H9 (cell line): Measurements from ENCODE around the gene CSF1R. TPM values are rescaled to one million over a fixed set of nuclear protein-coding genes. Genes with fewer than 3 reads are reported as not detected.

ENCODE experiments used
- DNase-seq: peaks from one replicate; pipeline ENCODE4 v3.0.0-alpha.2; 2017
- H2AFZ ChIP-seq: one replicate; pipeline ENCODE4 v1.6.1; 2013; ENCODE audit warnings: mild to moderate bottlenecking, low read length, control low read depth, moderate library complexity
- H2AK5ac ChIP-seq: 2 replicates; pipeline ENCODE4 v1.6.1; 2013; ENCODE audit warnings: low read length, control low read depth, mixed read lengths; ENCODE audit not compliant: insufficient read length
- H2BK120ac ChIP-seq: one replicate; pipeline ENCODE4 v1.6.1; 2013; ENCODE audit warnings: low read depth, mild to moderate bottlenecking, low read length, control low read depth, inconsistent platforms; ENCODE audit not compliant: poor library complexity, severe bottlenecking
- H2BK12ac ChIP-seq: 2 replicates; pipeline ENCODE4 v1.6.1; 2013; ENCODE audit warnings: low read length, control low read depth, mixed read lengths, low read depth; ENCODE audit not compliant: insufficient read length
- H2BK15ac ChIP-seq: 2 replicates; pipeline ENCODE4 v1.6.1; 2013; ENCODE audit warnings: low read depth, low read length, control low read depth
- H2BK20ac ChIP-seq: one replicate; pipeline ENCODE4 v1.6.1; 2013; ENCODE audit warnings: low read depth, mild to moderate bottlenecking, low read length, control low read depth, inconsistent platforms; ENCODE audit not compliant: poor library complexity, severe bottlenecking
- H2BK5ac ChIP-seq: 2 replicates; pipeline ENCODE4 v1.6.1; 2013; ENCODE audit warnings: low read length, control low read depth, mixed read lengths; ENCODE audit not compliant: insufficient read length
- H3K14ac ChIP-seq: 2 replicates; pipeline ENCODE4 v1.6.1; 2013; ENCODE audit warnings: low read length, control low read depth; ENCODE audit not compliant: insufficient read depth
- H3K18ac ChIP-seq: 2 replicates; pipeline ENCODE4 v1.6.1; 2013; ENCODE audit warnings: low read depth, mild to moderate bottlenecking, mixed read lengths, low read length, control low read depth; ENCODE audit not compliant: insufficient read length
- H3K23ac ChIP-seq: 2 replicates; pipeline ENCODE4 v1.6.1; 2013; ENCODE audit warnings: low read length, control low read depth, mixed read lengths, low read depth; ENCODE audit not compliant: insufficient read length
- H3K23me2 ChIP-seq: 2 replicates; pipeline ENCODE4 v1.6.1; 2013; ENCODE audit warnings: low read depth, mild to moderate bottlenecking, mixed read lengths, low read length, control low read depth; ENCODE audit not compliant: insufficient read length, poor library complexity, severe bottlenecking
- H3K27ac ChIP-seq: 2 replicates; pipeline ENCODE4 v1.5.1; 2013; ENCODE audit warnings: low read length, control low read depth, mixed read lengths, low read depth; ENCODE audit not compliant: insufficient read length
- H3K27me3 ChIP-seq: 2 replicates; pipeline ENCODE4 v1.6.1; 2013; ENCODE audit warnings: low read length, control low read depth, inconsistent platforms; ENCODE audit not compliant: insufficient read depth
- H3K4ac ChIP-seq: 2 replicates; pipeline ENCODE4 v1.6.1; 2013; ENCODE audit warnings: low read depth, mild to moderate bottlenecking, control low read depth, inconsistent platforms, low read length, moderate library complexity
- H3K4me1 ChIP-seq: 2 replicates; pipeline ENCODE4 v1.6.1; 2013; ENCODE audit warnings: low read length, control low read depth, inconsistent platforms; ENCODE audit not compliant: insufficient read depth
- H3K4me2 ChIP-seq: 2 replicates; pipeline ENCODE4 v1.6.1; 2013; ENCODE audit warnings: low read length, control low read depth, mixed read lengths; ENCODE audit not compliant: insufficient read length, insufficient read depth
- H3K56ac ChIP-seq: 2 replicates; pipeline ENCODE4 v1.6.1; 2013; ENCODE audit warnings: low read depth, mild to moderate bottlenecking, mixed read lengths, low read length, control low read depth; ENCODE audit not compliant: insufficient read length
- H3K79me1 ChIP-seq: 2 replicates; pipeline ENCODE4 v1.6.1; 2013; ENCODE audit warnings: low read depth, mild to moderate bottlenecking, moderate library complexity, low read length, control low read depth, inconsistent platforms; ENCODE audit not compliant: insufficient read depth, poor library complexity, severe bottlenecking
- H3K79me2 ChIP-seq: 2 replicates; pipeline ENCODE4 v1.6.1; 2013; ENCODE audit warnings: low read length, control low read depth, inconsistent platforms; ENCODE audit not compliant: insufficient read depth
- H3K9ac ChIP-seq: 2 replicates; pipeline ENCODE4 v1.6.1; 2013; ENCODE audit warnings: low read length, control low read depth, mixed read lengths; ENCODE audit not compliant: insufficient read length; ENCODE audit errors: extremely low read depth
- H3K9me3 ChIP-seq: one replicate; pipeline ENCODE4 v1.6.1; 2013; ENCODE audit warnings: low read depth, low read length, inconsistent platforms; ENCODE audit not compliant: control insufficient read depth
- H3T11ph ChIP-seq: one replicate; pipeline ENCODE4 v1.6.1; 2013; ENCODE audit warnings: mild to moderate bottlenecking, low read length, control low read depth, inconsistent platforms
- H4K20me1 ChIP-seq: one replicate; pipeline ENCODE4 v1.6.1; 2013; ENCODE audit not compliant: control insufficient read depth, insufficient read length, insufficient read depth
- H4K5ac ChIP-seq: 2 replicates; pipeline ENCODE4 v1.6.1; 2013; ENCODE audit warnings: low read depth, mild to moderate bottlenecking, mixed read lengths, low read length, control low read depth; ENCODE audit not compliant: insufficient read length
- H4K8ac ChIP-seq: replicated peaks from 2 replicates; pipeline ENCODE4 v1.6.1; 2013; ENCODE audit warnings: low read length, control low read depth, mixed read lengths, low read depth; ENCODE audit not compliant: insufficient read length
- H4K91ac ChIP-seq: 2 replicates; pipeline ENCODE4 v1.6.1; 2013; ENCODE audit warnings: low read depth, mild to moderate bottlenecking, moderate library complexity, mixed read lengths, low read length, control low read depth; ENCODE audit not compliant: insufficient read length
- H3K27ac Mint-ChIP-seq, 3 experiments: 2 replicates in 2 of 3; 3 replicates in 1 of 3; pipeline ENCODE4 v1.8.0; 2020 to 2021; ENCODE audit warnings: mixed read lengths in 3 of 3, mild to moderate bottlenecking in 1 of 3, moderate library complexity in 1 of 3
- H3K27me3 Mint-ChIP-seq: 2 replicates; pipeline ENCODE4 v1.8.0; 2021; ENCODE audit warnings: low read depth, mild to moderate bottlenecking, moderate library complexity, mixed read lengths
- H3K36me3 Mint-ChIP-seq, 3 experiments: 2 replicates in 2 of 3; 3 replicates in 1 of 3; pipeline ENCODE4 v1.8.0; 2020 to 2021; ENCODE audit warnings: low read depth in 3 of 3, mixed read lengths in 3 of 3; ENCODE audit not compliant: insufficient read depth in 1 of 3
- H3K4me1 Mint-ChIP-seq, 2 experiments: 2 replicates each; pipeline ENCODE4 v1.8.0; 2020; ENCODE audit warnings: mixed read lengths in 2 of 2
- H3K4me3 Mint-ChIP-seq, 2 experiments: 2 replicates in 1 of 2; 3 replicates in 1 of 2; pipeline ENCODE4 v1.8.0; 2020 to 2021; ENCODE audit warnings: mild to moderate bottlenecking in 2 of 2, mixed read lengths in 2 of 2, moderate library complexity in 1 of 2
- H3K9me3 Mint-ChIP-seq, 2 experiments: 2 replicates in 1 of 2; 3 replicates in 1 of 2; pipeline ENCODE4 v1.8.0; 2020; ENCODE audit warnings: mild to moderate bottlenecking in 2 of 2, mixed read lengths in 2 of 2, moderate library complexity in 1 of 2
- WGBS: extraction: QIAGEN DNeasy Blood & Tissue Kit; methylation state at CpG from one replicate; pipeline ENCODE4 v1.1.7; 2013; ENCODE audit warnings: missing lambda C conversion rate, low lambda C conversion rate, mixed read lengths; ENCODE audit not compliant: insufficient read length; ENCODE audit errors: extremely low coverage; 5-methylcytosine and 5-hydroxymethylcytosine counted together
- total RNA-seq: library from RNA; stranded (reverse); gene quantifications from 2 replicates; pipeline ENCODE4 v1.2.1, GENCODE V29; 2021
- TF ChIP-seq, protein P1 (sequence below): fragments of 200-600 bp; sonication (generic); conservative IDR thresholded peaks from 3 replicates; pipeline ENCODE4 v1.8.0; 2021; ENCODE audit warnings: antibody characterized with exemption, mild to moderate bottlenecking

CSF1R gene
- total RNA-seq, 1 experiment from 2014 or later: 0.13 TPM

DNA sequence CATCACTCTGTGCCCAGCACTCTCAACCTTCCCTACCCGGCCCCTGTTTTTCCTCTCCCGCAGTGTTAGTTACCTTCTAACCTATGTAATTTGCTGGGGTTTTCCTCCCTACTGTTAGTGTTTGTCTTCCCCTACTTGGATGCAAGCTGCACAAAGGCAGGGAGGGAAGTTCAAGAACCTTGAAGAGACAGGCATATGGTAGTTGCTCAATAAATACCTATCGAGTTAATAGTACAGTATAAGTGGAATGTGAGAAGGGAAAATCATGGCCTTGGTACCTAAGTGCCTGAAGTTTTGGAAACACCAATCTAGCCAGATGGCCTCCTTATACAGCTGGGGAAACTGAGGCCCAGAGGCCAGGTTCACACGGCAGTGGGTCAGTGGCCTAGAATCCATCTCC is 45.1 kb upstream of the CSF1R start:
- Histone ChIP-seq H3K23me2 (no peaks in the 10 kb centered on the region), H3K23ac (no peak overlapping the region), H2BK12ac (no peak overlapping the region), H2BK15ac (no peak overlapping the region), H2BK5ac (no peak overlapping the region), H4K20me1 (no peaks in the 10 kb centered on the region), H3K4me2 (no peak overlapping the region), H3K9me3 (no peaks in the 10 kb centered on the region), H3K79me1 (no peaks in the 10 kb centered on the region), H3K4ac (no peak overlapping the region), H4K8ac (no peak overlapping the region), H2BK20ac (no peak overlapping the region), H2AFZ (no peak overlapping the region), H3K79me2 (no peaks in the 10 kb centered on the region), H2AK5ac (no peak overlapping the region), H3K9ac (no peak overlapping the region), H3K27me3 (no peaks in the 10 kb centered on the region), H3K56ac (no peak overlapping the region), H3K18ac (no peak overlapping the region), H4K5ac (no peak overlapping the region), H3K4me1 (no peaks in the 10 kb centered on the region), H2BK120ac (no peak overlapping the region), H3T11ph (no peak overlapping the region), H3K27ac (no peak overlapping the region), H3K14ac (no peak overlapping the region), H4K91ac (no peak overlapping the region)
- peaks cover 29 to 33% of the 10 kb centered on the region in 2 experiments for H3K4me1 Mint-ChIP-seq
- no CpG with 5 or more reads among the region's 4 CpGs for WGBS
- H3K27me3 Mint-ChIP-seq: peaks cover 84% of the 10 kb centered on the region
- H3K9me3 Mint-ChIP-seq: no peaks in the 10 kb centered on the region
- no peak overlapping the region for H3K4me3 Mint-ChIP-seq
- H3K36me3 Mint-ChIP-seq: no peaks in the 10 kb centered on the region; a peak in 1 of 7 replicates
- TF ChIP-seq, protein P1, sequence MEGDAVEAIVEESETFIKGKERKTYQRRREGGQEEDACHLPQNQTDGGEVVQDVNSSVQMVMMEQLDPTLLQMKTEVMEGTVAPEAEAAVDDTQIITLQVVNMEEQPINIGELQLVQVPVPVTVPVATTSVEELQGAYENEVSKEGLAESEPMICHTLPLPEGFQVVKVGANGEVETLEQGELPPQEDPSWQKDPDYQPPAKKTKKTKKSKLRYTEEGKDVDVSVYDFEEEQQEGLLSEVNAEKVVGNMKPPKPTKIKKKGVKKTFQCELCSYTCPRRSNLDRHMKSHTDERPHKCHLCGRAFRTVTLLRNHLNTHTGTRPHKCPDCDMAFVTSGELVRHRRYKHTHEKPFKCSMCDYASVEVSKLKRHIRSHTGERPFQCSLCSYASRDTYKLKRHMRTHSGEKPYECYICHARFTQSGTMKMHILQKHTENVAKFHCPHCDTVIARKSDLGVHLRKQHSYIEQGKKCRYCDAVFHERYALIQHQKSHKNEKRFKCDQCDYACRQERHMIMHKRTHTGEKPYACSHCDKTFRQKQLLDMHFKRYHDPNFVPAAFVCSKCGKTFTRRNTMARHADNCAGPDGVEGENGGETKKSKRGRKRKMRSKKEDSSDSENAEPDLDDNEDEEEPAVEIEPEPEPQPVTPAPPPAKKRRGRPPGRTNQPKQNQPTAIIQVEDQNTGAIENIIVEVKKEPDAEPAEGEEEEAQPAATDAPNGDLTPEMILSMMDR: no peak
- DNase-seq: no peak
- no peak overlapping the region for H3K27ac Mint-ChIP-seq
